Measurements from ENCODE around the gene SERPINE2. TPM values are rescaled to one million over a fixed set of nuclear protein-coding genes. Genes with fewer than 3 reads are reported as not detected.

Gene SERPINE2
- total RNA-seq, 6 experiments from 2014 or later = 1.2 to 5.1 (median 2.1) TPM

DNA sequence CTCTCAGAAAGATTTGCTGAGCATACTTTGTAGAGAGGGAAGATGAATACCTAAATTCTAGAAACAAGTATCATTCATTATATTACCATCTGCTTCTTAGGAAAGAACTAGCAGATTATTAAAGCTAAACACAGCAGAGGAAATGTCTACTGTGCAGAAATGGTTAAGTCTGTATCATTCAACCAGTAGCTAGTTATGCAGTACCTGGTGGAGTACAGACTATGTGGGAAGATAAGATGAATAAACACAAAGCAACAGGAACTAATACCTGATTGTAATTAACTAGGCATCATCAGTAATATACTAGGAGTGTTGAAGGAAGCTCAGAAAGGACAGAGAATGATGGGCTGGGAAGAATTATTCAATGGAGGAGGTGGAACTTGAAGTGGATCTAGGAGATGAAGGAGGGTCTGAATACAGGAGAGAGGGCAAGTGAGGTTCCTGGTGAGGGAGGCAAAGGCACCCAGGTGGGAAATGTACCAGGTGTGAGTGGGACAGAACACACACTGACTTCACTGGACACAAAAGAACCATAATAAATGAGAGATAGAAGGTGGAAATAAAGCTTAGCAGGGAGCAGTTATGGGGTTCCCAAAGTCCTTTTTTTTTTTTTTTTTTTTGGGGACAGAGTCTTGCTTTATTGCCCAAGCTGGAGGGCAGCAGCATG is 103.5 kb downstream of the SERPINE2 start:
- no peaks in the 10 kb centered on the region for H3K27me3 ChIP-seq
- DNase-seq (no peak), ATAC-seq (no peak)
- intact Hi-C loops (cut with DNase I) = no loop called here
- no peak overlapping the region for H3K27ac ChIP-seq
- H3K4me1 ChIP-seq = peaks cover 0 to 46% (median 16%) of the 10 kb centered on the region in 4 donors
- no peaks in the 10 kb centered on the region for H3K36me3 ChIP-seq
- TF ChIP-seq POLR2A (IDR thresholded peaks at IDR 0.05) = no peak
- no peak for TF ChIP-seq CTCF (IDR thresholded peaks at IDR 0.05)
- no peak overlapping the region for H3K4me3 ChIP-seq
- H3K9me3 ChIP-seq = no peaks in the 10 kb centered on the region

DNA sequence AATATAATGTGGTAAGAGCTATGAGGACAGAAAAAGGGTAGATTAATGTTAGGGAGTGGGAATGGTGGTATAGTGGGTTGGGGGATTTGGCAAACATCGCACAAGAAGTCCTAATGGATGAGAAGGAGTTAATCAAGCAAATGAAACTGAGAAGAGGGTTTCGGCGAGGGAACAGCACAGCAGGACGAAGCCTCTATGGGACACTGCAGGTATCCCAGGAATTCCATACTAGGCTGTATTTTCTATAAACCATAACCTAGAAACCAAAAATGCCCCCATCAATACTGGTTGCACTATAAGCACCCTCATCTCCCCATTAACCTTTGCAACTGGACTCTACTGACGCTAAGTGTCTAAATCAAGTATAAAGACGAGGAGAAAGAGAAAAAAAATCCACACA is 104.2 kb downstream of the SERPINE2 start:
- ATAC-seq (no peak), DNase-seq (no peak)
- no peak for TF ChIP-seq CTCF (IDR thresholded peaks at IDR 0.05)
- TF ChIP-seq POLR2A (IDR thresholded peaks at IDR 0.05) = no peak
- Histone ChIP-seq H3K27ac (no peak overlapping the region), H3K9me3 (no peaks in the 10 kb centered on the region), H3K4me1 (peaks cover 0 to 53% (median 19%) of the 10 kb centered on the region in 4 donors), H3K4me3 (no peak overlapping the region), H3K27me3 (no peaks in the 10 kb centered on the region), H3K36me3 (no peaks in the 10 kb centered on the region)
- 56% methylated on average over 5 of the region's 6 CpGs for WGBS (ENCODE audit: insufficient coverage, low coverage, low lambda C conversion rate, missing lambda C conversion rate)
- intact Hi-C loops (cut with DNase I) = no loop called here

GRCh38 chr2:223932816-223933800 is 106.0 kb downstream of the SERPINE2 start:
- intact Hi-C loops (cut with DNase I) = no loop called here
- TF ChIP-seq POLR2A (IDR thresholded peaks at IDR 0.05) = no peak
- 28% methylated on average over 5 of the region's 6 CpGs for WGBS (ENCODE audit: insufficient coverage, low coverage, low lambda C conversion rate, missing lambda C conversion rate)
- no peak for DNase-seq
- no peaks in the 10 kb centered on the region for H3K36me3 ChIP-seq
- H3K27ac ChIP-seq = peak overlapping the region in 1 of 3 donors; percentile 35
- H3K4me3 ChIP-seq = no peak overlapping the region
- no peaks in the 10 kb centered on the region for H3K9me3 ChIP-seq
- H3K4me1 ChIP-seq = peaks cover 0 to 64% (median 22%) of the 10 kb centered on the region in 4 donors
- H3K27me3 ChIP-seq = no peaks in the 10 kb centered on the region
- ATAC-seq = no peak

DNA sequence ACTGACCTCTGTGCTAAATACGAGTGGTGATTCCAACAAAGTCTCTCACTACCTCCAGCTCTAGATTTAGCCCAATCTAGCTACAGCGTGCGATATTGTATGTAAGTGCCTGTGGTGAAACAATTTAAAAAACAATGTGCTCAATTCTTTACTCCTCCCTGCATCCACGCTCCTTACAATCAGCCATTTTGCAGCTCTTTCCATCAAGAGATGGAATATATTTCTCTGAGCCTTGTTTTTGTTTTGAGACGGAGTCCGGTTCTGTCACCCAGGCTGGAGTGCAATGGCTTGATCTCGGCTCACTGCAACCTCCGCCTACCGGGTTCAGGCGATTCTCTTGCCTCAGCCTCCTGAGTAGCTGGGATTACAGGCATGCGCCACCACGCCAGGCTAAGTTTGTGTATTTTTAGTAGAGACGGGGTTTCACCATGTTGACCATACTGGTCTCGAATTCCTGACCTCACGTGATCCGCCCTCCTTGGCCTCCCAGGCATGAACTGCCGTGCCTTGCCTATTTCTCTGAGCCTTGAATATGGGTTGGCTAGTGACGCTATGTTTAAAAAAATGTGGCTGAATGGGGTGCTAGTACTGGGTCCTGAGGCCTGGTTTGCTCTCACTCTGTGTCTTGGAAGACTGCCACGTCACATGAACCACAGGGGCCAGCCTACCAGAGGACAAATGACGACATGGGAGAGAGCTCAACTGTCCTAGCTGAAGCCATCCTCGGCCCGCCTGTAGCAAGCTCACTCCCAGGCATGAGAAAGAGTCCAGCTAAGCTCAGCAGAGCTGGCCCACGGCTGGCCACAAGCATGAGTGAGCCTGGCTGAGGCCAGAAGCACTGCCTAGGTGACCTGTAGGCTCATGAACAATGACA is 108.7 kb downstream of the SERPINE2 start:
- DNase-seq (peak; percentile 75 to 92 (median 92)), ATAC-seq (peak; percentile 92 to 98 (median 96))
- WGBS (ENCODE audit: insufficient coverage, low coverage, low lambda C conversion rate, missing lambda C conversion rate) = 29% methylated on average over 18 of the region's 23 CpGs
- H3K36me3 ChIP-seq = no peaks in the 10 kb centered on the region
- no peaks in the 10 kb centered on the region for H3K27me3 ChIP-seq
- no peak overlapping the region for H3K4me3 ChIP-seq
- H3K9me3 ChIP-seq = no peaks in the 10 kb centered on the region
- intact Hi-C loops (cut with DNase I) = no loop called here
- H3K27ac ChIP-seq = peak overlapping the region; percentile 81 to 97 (median 89)
- H3K4me1 ChIP-seq = peaks cover 0 to 50% (median 17%) of the 10 kb centered on the region in 4 donors
- TF ChIP-seq POLR2A (IDR thresholded peaks at IDR 0.05) = peak; percentile 63
- TF ChIP-seq CTCF (IDR thresholded peaks at IDR 0.05) = no peak
